Measurements from ENCODE around the gene OTOF.

The OTOF gene

GRCh38 chr2:26449278-26450030 is 28.5 kb downstream of the OTOF start:
- H3K27ac ChIP-seq (ENCODE audit: low read length): no peak overlapping the region
- no peak overlapping the region for H3K4me3 ChIP-seq (ENCODE audit: low read length)
- no peaks in the 10 kb centered on the region for H3K4me1 ChIP-seq (ENCODE audit: low read length)
- no peaks in the 10 kb centered on the region for H3K27me3 ChIP-seq (replicated peaks; ENCODE audit: insufficient read depth, low read length)
- no peak overlapping the region for H2AFZ ChIP-seq (ENCODE audit: low read length)
- no peaks in the 10 kb centered on the region for H3K36me3 ChIP-seq (replicated peaks; ENCODE audit: insufficient read depth, low read length)
- H3K9ac ChIP-seq (ENCODE audit: low read length): no peak overlapping the region
- no peaks in the 10 kb centered on the region for H3K79me2 ChIP-seq (ENCODE audit: low read length)
- no peaks in the 10 kb centered on the region for H4K20me1 ChIP-seq (ENCODE audit: insufficient read depth, low read length)
- no peaks in the 10 kb centered on the region for H3F3A ChIP-seq (ENCODE audit: insufficient read depth, low read length)
- DNase-seq: no peak
- no peaks in the 10 kb centered on the region for H3K9me3 ChIP-seq (replicated peaks; ENCODE audit: insufficient read depth, low read length)
- TF ChIP-seq EZH2 (optimal IDR thresholded peaks at IDR 0.05; ENCODE audit: low read depth, low read length): no peak
- no peak for TF ChIP-seq CTCF (IDR thresholded peaks at IDR 0.05; ENCODE audit: low read length)
- no peak for TF ChIP-seq EZH2phosphoT487 (IDR thresholded peaks at IDR 0.05; ENCODE audit: low read length)
- no peak overlapping the region for H3K4me2 ChIP-seq (ENCODE audit: low read depth, low read length)
- no peaks in the 10 kb centered on the region for H3K9me2 ChIP-seq (replicated peaks; ENCODE audit: insufficient read depth, low read length)

GRCh38 chr2:26448651-26449050 is 29.3 kb downstream of the OTOF start:
- DNase-seq: no peak
- Histone ChIP-seq H3K36me3 (replicated peaks; ENCODE audit: insufficient read depth, low read length) (no peaks in the 10 kb centered on the region), H3K79me2 (ENCODE audit: low read length) (no peaks in the 10 kb centered on the region), H3K4me2 (ENCODE audit: low read depth, low read length) (no peak overlapping the region), H3K27ac (ENCODE audit: low read length) (no peak overlapping the region), H2AFZ (ENCODE audit: low read length) (no peak overlapping the region), H3K9me2 (replicated peaks; ENCODE audit: insufficient read depth, low read length) (no peaks in the 10 kb centered on the region), H3K9me3 (replicated peaks; ENCODE audit: insufficient read depth, low read length) (no peaks in the 10 kb centered on the region), H3K4me3 (ENCODE audit: low read length) (no peak overlapping the region), H4K20me1 (ENCODE audit: insufficient read depth, low read length) (no peaks in the 10 kb centered on the region), H3K9ac (ENCODE audit: low read length) (no peak overlapping the region), H3F3A (ENCODE audit: insufficient read depth, low read length) (no peaks in the 10 kb centered on the region), H3K27me3 (replicated peaks; ENCODE audit: insufficient read depth, low read length) (no peaks in the 10 kb centered on the region), H3K4me1 (ENCODE audit: low read length) (no peaks in the 10 kb centered on the region)
- TF ChIP-seq EZH2phosphoT487 (IDR thresholded peaks at IDR 0.05; ENCODE audit: low read length) (no peak), CTCF (IDR thresholded peaks at IDR 0.05; ENCODE audit: low read length) (no peak), EZH2 (optimal IDR thresholded peaks at IDR 0.05; ENCODE audit: low read depth, low read length) (no peak)

- no peak for TF ChIP-seq EZH2phosphoT487 (IDR thresholded peaks at IDR 0.05; ENCODE audit: low read length)
- no peak for TF ChIP-seq CTCF (IDR thresholded peaks at IDR 0.05; ENCODE audit: low read length)
- TF ChIP-seq EZH2 (optimal IDR thresholded peaks at IDR 0.05; ENCODE audit: low read depth, low read length): no peak
- DNase-seq: no peak
- Histone ChIP-seq H3K9me2 (replicated peaks; ENCODE audit: insufficient read depth, low read length) (no peaks in the 10 kb centered on the region), H4K20me1 (ENCODE audit: insufficient read depth, low read length) (no peaks in the 10 kb centered on the region), H3K9ac (ENCODE audit: low read length) (no peak overlapping the region), H3K79me2 (ENCODE audit: low read length) (no peaks in the 10 kb centered on the region), H2AFZ (ENCODE audit: low read length) (no peak overlapping the region), H3F3A (ENCODE audit: insufficient read depth, low read length) (no peaks in the 10 kb centered on the region), H3K4me3 (ENCODE audit: low read length) (no peak overlapping the region), H3K27ac (ENCODE audit: low read length) (no peak overlapping the region), H3K4me1 (ENCODE audit: low read length) (no peaks in the 10 kb centered on the region), H3K4me2 (ENCODE audit: low read depth, low read length) (no peak overlapping the region), H3K9me3 (replicated peaks; ENCODE audit: insufficient read depth, low read length) (no peaks in the 10 kb centered on the region), H3K27me3 (replicated peaks; ENCODE audit: insufficient read depth, low read length) (no peaks in the 10 kb centered on the region), H3K36me3 (replicated peaks; ENCODE audit: insufficient read depth, low read length) (no peaks in the 10 kb centered on the region)
These were observed 33.7 kb downstream of the OTOF start for GRCh38 chr2:26444236-26444635.

Data from MM.1S (cell line).